Activated B cell treated with CpG ODN at 0.5 μM for 24 hours (primary cell): ENCODE measurements around the gene CTSL. TPM values are rescaled to one million over a fixed set of nuclear protein-coding genes. Genes with fewer than 3 reads are reported as not detected.
"Not testable (repeated sequence)": the region's sequence is repeated elsewhere in the genome, so short reads cannot be mapped to it uniquely, and the experiment has no call there.

ENCODE experiments used
- ATAC-seq: fragments of 200-7000 bp; cut with Tn5 transposase; one replicate; pipeline ENCODE4 v1.10.0; 2021; ENCODE audit warnings: low read depth, mild to moderate bottlenecking, moderate library complexity
- CTCF ChIA-PET: fragments of 350-600 bp; sonication (Branson Sonifier 250); formaldehyde crosslinking; loops from one replicate; lab custom pipeline; 2021; ENCODE audit warnings: antibody characterized with exemption; lab: Charles Lee
- POLR2A ChIA-PET: fragments of 350-600 bp; sonication (Branson Sonifier 250); formaldehyde crosslinking; loops from one replicate; lab custom pipeline; 2021; ENCODE audit warnings: antibody characterized with exemption; lab: Charles Lee
- DNase-seq: peaks from one replicate; pipeline ENCODE4 v3.0.0; 2022
- H3K27ac Mint-ChIP-seq: one replicate; pipeline ENCODE4 v1.8.0; 2020; ENCODE audit warnings: mixed read lengths
- H3K27me3 Mint-ChIP-seq: one replicate; pipeline ENCODE4 v1.8.0; 2021; ENCODE audit warnings: mixed read lengths
- H3K36me3 Mint-ChIP-seq: one replicate; pipeline ENCODE4 v1.8.0; 2021; ENCODE audit warnings: low read depth, mixed read lengths
- H3K4me1 Mint-ChIP-seq: one replicate; pipeline ENCODE4 v1.8.0; 2021; ENCODE audit warnings: mixed read lengths
- H3K4me3 Mint-ChIP-seq: one replicate; pipeline ENCODE4 v1.8.0; 2020; ENCODE audit warnings: mild to moderate bottlenecking, mixed read lengths
- H3K9me3 Mint-ChIP-seq: one replicate; pipeline ENCODE4 v1.8.0; 2020; ENCODE audit warnings: mixed read lengths
- intact Hi-C: fragments of 100-400 bp; cut with micrococcal nuclease; formaldehyde crosslinking; loops from one replicate; pipeline ENCODE4 v1.15.1; 2024
- total RNA-seq: library from RNA; stranded (reverse); gene quantifications from 2 replicates; pipeline ENCODE4 v1.2.3, GENCODE V29; 2022
- TF ChIP-seq, protein P1 (sequence below): fragments of 200-600 bp; IDR thresholded peaks from one replicate; pipeline ENCODE4 v1.8.0; 2022; ENCODE audit warnings: antibody characterized with exemption, mild to moderate bottlenecking

Gene CTSL
- total RNA-seq, 1 donor from 2014 or later = 0.49 TPM

DNA sequence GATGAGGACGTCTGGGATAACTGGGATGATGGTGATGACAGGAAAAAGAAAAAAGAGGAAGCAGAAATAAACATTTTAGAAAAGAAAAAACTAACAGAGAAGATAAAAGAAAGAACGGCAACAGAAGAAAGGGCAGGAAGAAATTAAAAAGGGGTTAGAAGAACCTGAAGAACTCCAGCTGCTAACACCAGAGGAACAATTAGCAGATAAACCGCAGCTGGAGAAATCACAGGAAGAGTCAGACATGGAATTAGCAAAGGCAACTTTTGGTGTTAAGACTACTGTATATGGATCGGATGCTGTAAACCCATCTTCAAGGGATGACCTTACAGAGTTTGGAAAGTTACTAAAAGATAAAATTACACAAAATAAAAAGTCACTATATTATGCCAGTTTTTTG is 15.4 kb downstream of the CTSL start:
- ChIA-PET POLR2A (no interaction called here), CTCF (no interaction called here)
- TF ChIP-seq, protein P1, sequence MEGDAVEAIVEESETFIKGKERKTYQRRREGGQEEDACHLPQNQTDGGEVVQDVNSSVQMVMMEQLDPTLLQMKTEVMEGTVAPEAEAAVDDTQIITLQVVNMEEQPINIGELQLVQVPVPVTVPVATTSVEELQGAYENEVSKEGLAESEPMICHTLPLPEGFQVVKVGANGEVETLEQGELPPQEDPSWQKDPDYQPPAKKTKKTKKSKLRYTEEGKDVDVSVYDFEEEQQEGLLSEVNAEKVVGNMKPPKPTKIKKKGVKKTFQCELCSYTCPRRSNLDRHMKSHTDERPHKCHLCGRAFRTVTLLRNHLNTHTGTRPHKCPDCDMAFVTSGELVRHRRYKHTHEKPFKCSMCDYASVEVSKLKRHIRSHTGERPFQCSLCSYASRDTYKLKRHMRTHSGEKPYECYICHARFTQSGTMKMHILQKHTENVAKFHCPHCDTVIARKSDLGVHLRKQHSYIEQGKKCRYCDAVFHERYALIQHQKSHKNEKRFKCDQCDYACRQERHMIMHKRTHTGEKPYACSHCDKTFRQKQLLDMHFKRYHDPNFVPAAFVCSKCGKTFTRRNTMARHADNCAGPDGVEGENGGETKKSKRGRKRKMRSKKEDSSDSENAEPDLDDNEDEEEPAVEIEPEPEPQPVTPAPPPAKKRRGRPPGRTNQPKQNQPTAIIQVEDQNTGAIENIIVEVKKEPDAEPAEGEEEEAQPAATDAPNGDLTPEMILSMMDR = no peak
- ATAC-seq (no peak), DNase-seq (no peak)
- Mint-ChIP-seq H3K9me3 (peaks cover 5% of the 10 kb centered on the region), H3K4me3 (no peak overlapping the region), H3K4me1 (no peaks in the 10 kb centered on the region), H3K36me3 (no peaks in the 10 kb centered on the region), H3K27me3 (peaks cover 4% of the 10 kb centered on the region), H3K27ac (no peak overlapping the region)
- intact Hi-C loops = no loop called here

DNA sequence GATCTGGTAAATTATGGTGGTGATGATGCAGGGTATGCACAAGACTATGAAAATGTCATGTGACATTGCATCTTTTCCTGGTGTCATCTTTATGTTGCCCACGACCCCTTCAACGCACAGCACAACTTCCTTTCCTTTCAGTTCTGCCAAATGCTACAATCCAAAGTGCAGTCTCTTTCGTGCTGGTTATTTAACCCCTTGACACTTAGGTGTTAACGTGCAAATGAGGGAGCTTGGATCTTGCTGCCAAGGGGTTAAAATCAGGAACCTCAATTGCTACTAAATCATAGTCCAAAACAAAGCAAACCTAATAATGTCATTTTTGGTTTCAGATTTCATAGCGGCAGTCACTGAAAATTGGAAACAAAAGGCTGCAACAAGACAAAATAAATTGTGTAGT is 16.0 kb downstream of the CTSL start:
- H3K4me3 Mint-ChIP-seq = no peak overlapping the region
- peaks cover 4% of the 10 kb centered on the region for H3K27me3 Mint-ChIP-seq
- ChIA-PET CTCF (no interaction called here), POLR2A (no interaction called here)
- H3K4me1 Mint-ChIP-seq = no peaks in the 10 kb centered on the region
- TF ChIP-seq, protein P1 = no peak
- intact Hi-C loops = no loop called here
- DNase-seq (no peak), ATAC-seq (no peak)
- no peak overlapping the region for H3K27ac Mint-ChIP-seq
- H3K9me3 Mint-ChIP-seq = peaks cover 5% of the 10 kb centered on the region
- H3K36me3 Mint-ChIP-seq = no peaks in the 10 kb centered on the region

DNA sequence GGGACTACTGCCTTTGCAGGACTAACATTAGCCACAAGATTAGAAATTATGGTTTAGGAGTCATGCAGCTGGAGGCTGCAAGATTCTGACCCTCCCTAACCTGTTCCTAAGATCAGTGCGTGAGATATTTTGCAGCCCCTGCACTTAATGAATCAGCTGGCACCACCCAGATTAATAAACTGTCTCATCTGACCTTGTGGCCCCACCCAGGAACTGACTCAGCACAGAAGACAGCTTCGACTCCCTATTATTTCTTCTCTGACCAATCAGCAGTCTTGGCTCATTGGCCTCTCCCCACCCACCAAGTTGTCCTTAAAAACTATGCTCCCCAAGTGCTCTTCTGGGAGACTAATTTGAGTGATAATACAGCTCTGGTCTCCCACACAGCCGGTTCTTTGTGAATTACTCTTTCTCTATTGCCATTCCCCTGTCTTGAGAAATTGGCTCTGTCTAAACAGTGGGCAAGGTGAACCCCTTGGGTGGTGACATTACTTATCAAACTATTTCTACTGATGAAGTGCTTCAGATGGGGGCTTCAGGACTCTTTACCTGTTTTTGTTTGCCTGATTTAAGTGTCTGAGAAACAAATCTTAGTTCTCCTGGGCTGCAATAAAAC is 17.0 kb downstream of the CTSL start:
- Mint-ChIP-seq H3K4me3 (no peak overlapping the region), H3K4me1 (no peaks in the 10 kb centered on the region)

DNA sequence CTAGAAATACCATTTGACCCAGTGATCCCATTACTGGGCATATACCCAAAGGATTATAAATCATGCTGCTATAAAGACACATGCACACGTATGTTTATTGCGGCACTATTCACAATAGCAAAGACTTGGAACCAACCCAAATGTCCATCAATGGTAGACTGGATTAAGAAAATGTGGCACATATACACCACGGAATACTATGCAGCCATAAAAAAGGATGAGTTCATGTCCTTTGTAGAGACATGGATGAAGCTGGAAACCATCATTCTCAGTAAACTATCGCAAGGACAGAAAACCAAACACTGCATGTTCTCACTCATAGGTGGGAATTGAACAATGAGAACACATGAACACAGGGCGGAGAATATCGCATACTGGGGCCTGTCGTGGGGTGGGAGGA is 18.3 kb downstream of the CTSL start:
- CTCF ChIA-PET, POLR2A ChIA-PET, H3K27ac Mint-ChIP-seq: not testable (repeated sequence)

More for the DNA sequence above, 17.0 kb downstream of the CTSL start:
- no peak for ATAC-seq
- Mint-ChIP-seq H3K27me3 (peaks cover 4% of the 10 kb centered on the region), H3K27ac (no peak overlapping the region), H3K9me3 (peaks cover under 1% of the 10 kb centered on the region), H3K36me3 (no peaks in the 10 kb centered on the region)
- intact Hi-C loops = no loop called here
- ChIA-PET POLR2A (no interaction called here), CTCF (no interaction called here)
- TF ChIP-seq, protein P1 = no peak
- DNase-seq = no peak

DNA sequence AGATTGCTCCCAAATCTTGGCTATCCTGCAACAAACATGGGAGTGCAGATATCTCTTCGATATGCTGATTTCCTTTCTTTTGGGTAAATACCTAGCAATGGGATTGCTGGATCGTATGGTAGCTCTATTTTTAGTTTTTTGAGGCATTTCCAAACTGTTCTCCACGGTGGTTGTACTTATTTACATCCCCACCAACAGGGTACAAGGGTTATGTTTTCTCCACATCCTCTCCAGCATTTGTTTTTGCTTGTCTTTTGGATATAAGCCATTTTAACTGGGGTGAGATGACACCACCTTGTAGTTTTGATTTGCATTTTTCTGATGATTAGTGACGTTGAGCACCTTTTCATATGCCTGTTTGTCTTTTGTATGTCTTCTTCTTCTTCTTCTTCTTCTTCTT is 20.3 kb downstream of the CTSL start:
- intact Hi-C loops = no loop called here
- Mint-ChIP-seq H3K9me3 (no peaks in the 10 kb centered on the region), H3K27me3 (peaks cover 3% of the 10 kb centered on the region), H3K4me3 (no peak overlapping the region), H3K36me3 (no peaks in the 10 kb centered on the region), H3K4me1 (no peaks in the 10 kb centered on the region), H3K27ac (no peak overlapping the region)
- ChIA-PET CTCF (no interaction called here), POLR2A (no interaction called here)
- no peak for DNase-seq
- no peak for ATAC-seq
- TF ChIP-seq, protein P1 = no peak

More for the DNA sequence above, 18.3 kb downstream of the CTSL start:
- intact Hi-C loops, H3K4me1 Mint-ChIP-seq, H3K9me3 Mint-ChIP-seq, DNase-seq, H3K36me3 Mint-ChIP-seq, H3K4me3 Mint-ChIP-seq, ATAC-seq, H3K27me3 Mint-ChIP-seq: not testable (repeated sequence)

DNA sequence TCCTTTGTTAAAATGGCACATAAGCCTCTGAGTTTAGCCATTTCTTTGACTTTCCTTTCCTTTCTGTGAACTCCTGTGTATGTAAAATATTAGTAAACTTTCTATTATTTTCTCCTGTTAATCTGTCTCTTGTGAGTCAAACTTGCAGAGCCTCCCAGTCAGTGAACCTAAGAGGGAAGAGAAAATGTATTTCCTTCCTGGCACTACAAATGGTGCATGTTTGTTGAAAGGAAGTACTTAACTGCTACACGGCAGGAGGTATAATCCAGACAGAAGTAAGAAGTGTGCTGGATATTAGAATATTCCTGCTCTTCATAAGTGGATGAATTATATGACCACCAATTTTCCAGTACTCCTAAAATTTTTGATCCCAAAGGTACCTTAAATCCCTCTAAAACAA is 23.0 kb downstream of the CTSL start:
- H3K36me3 Mint-ChIP-seq = no peaks in the 10 kb centered on the region
- H3K27me3 Mint-ChIP-seq = peaks cover 3% of the 10 kb centered on the region
- DNase-seq (no peak), ATAC-seq (no peak)
- no peak overlapping the region for H3K27ac Mint-ChIP-seq
- POLR2A ChIA-PET = no interaction called here
- H3K4me1 Mint-ChIP-seq = no peaks in the 10 kb centered on the region
- intact Hi-C loops = no loop called here
- TF ChIP-seq, protein P1 = no peak
- CTCF ChIA-PET = no interaction called here
- H3K4me3 Mint-ChIP-seq = no peak overlapping the region
- H3K9me3 Mint-ChIP-seq = peaks cover 5% of the 10 kb centered on the region
